Karpas-422 (cell line): Measurements from ENCODE around the gene KLHDC4. TPM values are rescaled to one million over a fixed set of nuclear protein-coding genes. Genes with fewer than 3 reads are reported as not detected.
A peak's percentile ranks its signal among the peaks of the same experiment; 100 is the strongest.
"Not testable (repeated sequence)": the region's sequence is repeated elsewhere in the genome, so short reads cannot be mapped to it uniquely, and the experiment has no call there.

Source experiments
- DNase-seq: peaks from one replicate; pipeline ENCODE4 v3.0.0-alpha.2; 2015
- H2AFZ ChIP-seq: fragments of 200-600 bp; sonication (generic); 2 replicates; pipeline ENCODE4 v1.6.1; 2014; ENCODE audit warnings: antibody characterized with exemption, low read length, mixed read lengths
- H3K27ac ChIP-seq: fragments of 200-600 bp; sonication (generic); 2 replicates; pipeline ENCODE4 v1.5.1; 2014; ENCODE audit warnings: mild to moderate bottlenecking, low read length, moderate library complexity
- H3K27me3 ChIP-seq: fragments of 200-600 bp; sonication (generic); 2 replicates; pipeline ENCODE4 v1.6.1; 2014; ENCODE audit warnings: low read length, mixed read lengths
- H3K36me3 ChIP-seq: fragments of 200-600 bp; sonication (generic); 2 replicates; pipeline ENCODE4 v1.6.1; 2014; ENCODE audit warnings: low read length, mixed read lengths; ENCODE audit not compliant: insufficient read depth
- H3K4me1 ChIP-seq: fragments of 200-600 bp; sonication (generic); 2 replicates; pipeline ENCODE4 v1.6.1; 2014; ENCODE audit warnings: mild to moderate bottlenecking, low read length, mixed read lengths
- H3K4me2 ChIP-seq: fragments of 200-600 bp; sonication (generic); 2 replicates; pipeline ENCODE4 v1.6.1; 2014; ENCODE audit warnings: low read length, low read depth, mild to moderate bottlenecking; ENCODE audit not compliant: poor library complexity, severe bottlenecking
- H3K4me3 ChIP-seq: fragments of 200-600 bp; sonication (generic); 2 replicates; pipeline ENCODE4 v1.5.1; 2014; ENCODE audit warnings: mild to moderate bottlenecking, antibody characterized with exemption, low read length, mixed read lengths
- H3K79me2 ChIP-seq: fragments of 200-600 bp; sonication (generic); 2 replicates; pipeline ENCODE4 v1.6.1; 2014; ENCODE audit warnings: mild to moderate bottlenecking, low read length, mixed read lengths
- H3K9ac ChIP-seq: fragments of 200-600 bp; sonication (generic); 2 replicates; pipeline ENCODE4 v1.6.0; 2014; ENCODE audit warnings: low read length
- H3K9me2 ChIP-seq: fragments of 200-600 bp; sonication (generic), shearing (Covaris generic); replicated peaks from 2 replicates; pipeline ENCODE4 v1.6.0; 2014; ENCODE audit warnings: mild to moderate bottlenecking, low read length, moderate library complexity; ENCODE audit not compliant: insufficient read depth
- H3K9me3 ChIP-seq: fragments of 300-700, 200-600 bp; sonication (generic); 2 replicates; pipeline ENCODE4 v1.6.1; 2014; ENCODE audit warnings: low read length, mixed read lengths
- H4K20me1 ChIP-seq: fragments of 200-600 bp; sonication (generic); 2 replicates; pipeline ENCODE4 v1.6.1; 2014; ENCODE audit warnings: mild to moderate bottlenecking, antibody characterized with exemption, low read length, low read depth; ENCODE audit not compliant: insufficient read depth
- total RNA-seq: library from RNA; depleted of rRNA; stranded (reverse); fragments of >200 nt; shearing (Covaris generic); gene quantifications from 2 replicates; pipeline ENCODE4 v1.2.3, GENCODE V29; 2014; ENCODE audit warnings: low replicate concordance

Gene KLHDC4
- total RNA-seq, 1 experiment from 2014 or later = 21.1 TPM

- peaks cover 58% of the 10 kb centered on the region for H3K4me1 ChIP-seq
- H3K9me3 ChIP-seq = no peaks in the 10 kb centered on the region
- H3K9ac ChIP-seq = peak overlapping the region; percentile 73
- peak; percentile 79 for DNase-seq
- H3K36me3 ChIP-seq = no peaks in the 10 kb centered on the region
- H3K4me3 ChIP-seq = no peak overlapping the region; the same call in 1 of the 2 replicates
- no peaks in the 10 kb centered on the region for H3K9me2 ChIP-seq
- H3K27me3 ChIP-seq = no peaks in the 10 kb centered on the region
- H3K79me2 ChIP-seq = no peaks in the 10 kb centered on the region
- no peak overlapping the region for H2AFZ ChIP-seq
- H4K20me1 ChIP-seq = no peaks in the 10 kb centered on the region
- H3K4me2 ChIP-seq = peak overlapping the region; percentile 68
- peak overlapping the region; percentile 98 for H3K27ac ChIP-seq
Measured at GRCh38 chr16:87780385-87780989, 14.7 kb upstream of the KLHDC4 start.

GRCh38 chr16:87778830-87779579 lies 13.2 kb upstream of the KLHDC4 start:
- Histone ChIP-seq H2AFZ (0 out of 2 replicates have a peak overlapping the region, but pooled peaks have one; percentile 18), H3K9ac (peak overlapping the region; percentile 91), H3K36me3 (no peaks in the 10 kb centered on the region), H3K4me3 (peak overlapping the region; percentile 69), H3K4me1 (peaks cover 63% of the 10 kb centered on the region), H3K27me3 (no peaks in the 10 kb centered on the region), H3K27ac (peak overlapping the region; percentile 98), H4K20me1 (no peaks in the 10 kb centered on the region), H3K4me2 (peak overlapping the region; percentile 76), H3K9me2 (no peaks in the 10 kb centered on the region), H3K79me2 (no peaks in the 10 kb centered on the region), H3K9me3 (no peaks in the 10 kb centered on the region)
- DNase-seq = peak; percentile 98

- H3K4me3 ChIP-seq = peak overlapping the region; percentile 69
- H3K9me3 ChIP-seq = no peaks in the 10 kb centered on the region
- peaks cover 63% of the 10 kb centered on the region for H3K4me1 ChIP-seq
- no peak for DNase-seq
- no peaks in the 10 kb centered on the region for H3K79me2 ChIP-seq
- peak overlapping the region; percentile 98 for H3K27ac ChIP-seq
- no peaks in the 10 kb centered on the region for H4K20me1 ChIP-seq
- H2AFZ ChIP-seq = no peak overlapping the region
- H3K4me2 ChIP-seq = peak overlapping the region; percentile 76
- H3K36me3 ChIP-seq = no peaks in the 10 kb centered on the region
- H3K27me3 ChIP-seq = no peaks in the 10 kb centered on the region
- no peaks in the 10 kb centered on the region for H3K9me2 ChIP-seq
- H3K9ac ChIP-seq = peak overlapping the region; percentile 91
Measured at GRCh38 chr16:87778476-87778829, 12.7 kb upstream of the KLHDC4 start.

GRCh38 chr16:87773836-87774235 lies 8.1 kb upstream of the KLHDC4 start:
- not testable (repeated sequence) for H3K9ac ChIP-seq, H3K27me3 ChIP-seq, H3K9me2 ChIP-seq, H2AFZ ChIP-seq, H3K36me3 ChIP-seq, H3K27ac ChIP-seq, H4K20me1 ChIP-seq, H3K4me2 ChIP-seq, DNase-seq, H3K4me3 ChIP-seq, H3K9me3 ChIP-seq, H3K79me2 ChIP-seq
- peaks cover 23% of the 10 kb centered on the region for H3K4me1 ChIP-seq

GRCh38 chr16:87767456-87767855 lies 1.7 kb upstream of the KLHDC4 start:
- H3K9ac ChIP-seq = not testable (repeated sequence)

GRCh38 chr16:87766485-87766797 lies 655 bp upstream of the KLHDC4 start:
- H3K4me1 ChIP-seq = peaks cover 25% of the 10 kb centered on the region
- H2AFZ ChIP-seq = peak overlapping the region; percentile 60
- peaks cover 37% of the 10 kb centered on the region for H3K79me2 ChIP-seq
- no peaks in the 10 kb centered on the region for H3K9me2 ChIP-seq
- peak overlapping the region; percentile 99 for H3K4me3 ChIP-seq
- no peaks in the 10 kb centered on the region for H3K9me3 ChIP-seq
- peak overlapping the region; percentile 98 for H3K4me2 ChIP-seq
- H3K27ac ChIP-seq = no peak overlapping the region
- peaks cover 10% of the 10 kb centered on the region for H3K36me3 ChIP-seq
- no peaks in the 10 kb centered on the region for H3K27me3 ChIP-seq
- H3K9ac ChIP-seq = peak overlapping the region; percentile 96
- DNase-seq = no peak
- peaks cover 11% of the 10 kb centered on the region for H4K20me1 ChIP-seq

More at GRCh38 chr16:87767456-87767855, 1.7 kb upstream of the KLHDC4 start:
- H3K9me2 ChIP-seq, H4K20me1 ChIP-seq, DNase-seq, H3K9me3 ChIP-seq, H3K4me2 ChIP-seq, H3K36me3 ChIP-seq, H3K27ac ChIP-seq, H2AFZ ChIP-seq, H3K4me3 ChIP-seq, H3K27me3 ChIP-seq: not testable (repeated sequence)
- Histone ChIP-seq H3K79me2 (peaks cover 29% of the 10 kb centered on the region), H3K4me1 (peaks cover 25% of the 10 kb centered on the region)

- Histone ChIP-seq H3K4me3 (peak overlapping the region; percentile 99), H3K27ac (no peak overlapping the region), H2AFZ (peak overlapping the region; percentile 13; the same call in 1 of the 2 replicates), H3K4me1 (peaks cover 25% of the 10 kb centered on the region), H3K27me3 (no peaks in the 10 kb centered on the region), H4K20me1 (peaks cover 13% of the 10 kb centered on the region), H3K9me3 (no peaks in the 10 kb centered on the region), H3K9me2 (no peaks in the 10 kb centered on the region), H3K9ac (peak overlapping the region; percentile 96), H3K79me2 (peaks cover 42% of the 10 kb centered on the region), H3K4me2 (peak overlapping the region; percentile 98), H3K36me3 (peaks cover 12% of the 10 kb centered on the region)
- DNase-seq = peak; percentile 50
Measured at GRCh38 chr16:87765473-87765775, 362 bp downstream of the KLHDC4 start.

- peaks cover 42% of the 10 kb centered on the region for H3K79me2 ChIP-seq
- peak overlapping the region; percentile 96 for H3K9ac ChIP-seq
- H3K9me3 ChIP-seq = no peaks in the 10 kb centered on the region
- 0 out of 2 replicates have a peak overlapping the region, but pooled peaks have one; percentile 13 for H2AFZ ChIP-seq
- peak overlapping the region; percentile 99 for H3K4me3 ChIP-seq
- no peak for DNase-seq
- peaks cover 25% of the 10 kb centered on the region for H3K4me1 ChIP-seq
- peaks cover 13% of the 10 kb centered on the region for H4K20me1 ChIP-seq
- H3K4me2 ChIP-seq = peak overlapping the region; percentile 98
- no peak overlapping the region for H3K27ac ChIP-seq
- H3K27me3 ChIP-seq = no peaks in the 10 kb centered on the region
- no peaks in the 10 kb centered on the region for H3K9me2 ChIP-seq
- peaks cover 12% of the 10 kb centered on the region for H3K36me3 ChIP-seq
Measured at GRCh38 chr16:87764600-87765472, 950 bp downstream of the KLHDC4 start.
